ENCODE results near the gene CSGALNACT2. TPM values are rescaled to one million over a fixed set of nuclear protein-coding genes. Genes with fewer than 3 reads are reported as not detected.

The CSGALNACT2 gene
- total RNA-seq, 1 donor, result 31.8 TPM

- Histone ChIP-seq H3K79me2 (ENCODE audit: insufficient read depth, low read length) (peaks cover 9% of the 10 kb centered on the region), H3K4me3 (ENCODE audit: insufficient read depth, low read length) (no peak overlapping the region), H3K9me3 (ENCODE audit: low read depth, low read length) (no peaks in the 10 kb centered on the region), H3K27ac (ENCODE audit: low read depth, low read length) (no peak overlapping the region), H3K4me1 (ENCODE audit: insufficient read depth, low read length) (peaks cover 19% of the 10 kb centered on the region), H3K27me3 (ENCODE audit: insufficient read depth, low read length) (no peaks in the 10 kb centered on the region), H2AFZ (ENCODE audit: low read length) (no peak overlapping the region), H3K4me2 (ENCODE audit: insufficient read depth, low read length) (no peak overlapping the region), H4K20me1 (ENCODE audit: insufficient read depth, low read length) (peaks cover 4% of the 10 kb centered on the region), H3K36me3 (ENCODE audit: insufficient read depth, low read length) (peaks cover 2% of the 10 kb centered on the region)
- TF ChIP-seq, protein P1, sequence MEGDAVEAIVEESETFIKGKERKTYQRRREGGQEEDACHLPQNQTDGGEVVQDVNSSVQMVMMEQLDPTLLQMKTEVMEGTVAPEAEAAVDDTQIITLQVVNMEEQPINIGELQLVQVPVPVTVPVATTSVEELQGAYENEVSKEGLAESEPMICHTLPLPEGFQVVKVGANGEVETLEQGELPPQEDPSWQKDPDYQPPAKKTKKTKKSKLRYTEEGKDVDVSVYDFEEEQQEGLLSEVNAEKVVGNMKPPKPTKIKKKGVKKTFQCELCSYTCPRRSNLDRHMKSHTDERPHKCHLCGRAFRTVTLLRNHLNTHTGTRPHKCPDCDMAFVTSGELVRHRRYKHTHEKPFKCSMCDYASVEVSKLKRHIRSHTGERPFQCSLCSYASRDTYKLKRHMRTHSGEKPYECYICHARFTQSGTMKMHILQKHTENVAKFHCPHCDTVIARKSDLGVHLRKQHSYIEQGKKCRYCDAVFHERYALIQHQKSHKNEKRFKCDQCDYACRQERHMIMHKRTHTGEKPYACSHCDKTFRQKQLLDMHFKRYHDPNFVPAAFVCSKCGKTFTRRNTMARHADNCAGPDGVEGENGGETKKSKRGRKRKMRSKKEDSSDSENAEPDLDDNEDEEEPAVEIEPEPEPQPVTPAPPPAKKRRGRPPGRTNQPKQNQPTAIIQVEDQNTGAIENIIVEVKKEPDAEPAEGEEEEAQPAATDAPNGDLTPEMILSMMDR (IDR thresholded peaks at IDR 0.05; ENCODE audit: extremely low read depth, low read depth, low read length), result no peak
- no peak for DNase-seq (ENCODE audit: insufficient read length, low spot score, missing footprints)
These were observed 6.3 kb upstream of the CSGALNACT2 start for GRCh38 chr10:43131906-43132305.

DNA sequence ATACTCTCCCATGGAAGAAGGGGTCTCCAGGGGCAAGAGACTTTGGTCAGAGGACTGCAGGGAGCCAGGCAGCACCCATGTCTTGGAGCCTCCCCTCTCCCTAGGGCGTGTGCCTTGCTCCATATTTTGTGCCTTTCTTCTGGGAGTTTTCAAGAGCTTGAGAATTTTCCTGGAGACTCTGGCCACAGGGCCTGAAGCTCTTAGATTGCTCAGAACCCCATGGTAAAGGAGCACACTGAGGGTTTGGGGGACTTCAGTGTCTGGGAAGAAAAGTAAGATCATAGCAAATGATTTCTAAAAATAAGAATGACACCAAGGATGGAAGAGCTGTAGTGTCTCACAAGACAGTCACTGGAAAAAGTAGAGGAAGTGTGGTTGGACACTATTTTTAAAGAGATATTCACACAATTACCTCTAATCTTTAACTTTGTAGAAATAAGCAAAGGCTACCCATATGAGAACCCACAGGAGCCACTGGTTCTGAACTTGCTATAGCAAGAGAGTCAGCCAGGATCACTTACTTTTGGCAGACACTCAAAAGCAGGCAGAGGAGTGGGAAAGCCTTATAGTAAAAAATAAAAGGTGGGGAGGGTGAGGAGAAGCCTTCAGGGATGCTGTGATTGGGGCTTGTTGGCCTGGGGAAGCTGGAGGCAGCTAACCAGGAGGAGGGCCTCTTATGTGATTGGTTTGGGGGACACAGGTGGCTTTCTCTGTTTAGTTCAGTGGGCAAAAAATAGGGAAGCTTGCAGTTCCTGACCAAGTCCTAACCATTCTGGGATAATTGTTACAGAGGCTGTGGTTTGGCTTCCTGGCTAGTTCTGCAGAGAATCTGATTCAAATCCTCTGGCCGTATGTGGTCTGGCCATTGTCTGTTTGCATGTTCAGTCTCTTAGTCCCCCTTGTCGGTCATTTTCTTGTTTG, 5.1 kb upstream of the CSGALNACT2 start:
- Histone ChIP-seq H3K4me3 (ENCODE audit: insufficient read depth, low read length) (no peak overlapping the region), H3K36me3 (ENCODE audit: insufficient read depth, low read length) (peaks cover 2% of the 10 kb centered on the region), H3K79me2 (ENCODE audit: insufficient read depth, low read length) (peaks cover 18% of the 10 kb centered on the region), H3K9me3 (ENCODE audit: low read depth, low read length) (no peaks in the 10 kb centered on the region), H3K27ac (ENCODE audit: low read depth, low read length) (no peak overlapping the region), H3K4me2 (ENCODE audit: insufficient read depth, low read length) (no peak overlapping the region), H2AFZ (ENCODE audit: low read length) (no peak overlapping the region), H3K4me1 (ENCODE audit: insufficient read depth, low read length) (peaks cover 24% of the 10 kb centered on the region), H4K20me1 (ENCODE audit: insufficient read depth, low read length) (peaks cover 4% of the 10 kb centered on the region), H3K27me3 (ENCODE audit: insufficient read depth, low read length) (no peaks in the 10 kb centered on the region)
- TF ChIP-seq, protein P1 (IDR thresholded peaks at IDR 0.05; ENCODE audit: extremely low read depth, low read depth, low read length), result no peak
- peak; percentile 17 for DNase-seq (ENCODE audit: insufficient read length, low spot score, missing footprints)

GRCh38 chr10:43134126-43134905, 3.9 kb upstream of the CSGALNACT2 start:
- Histone ChIP-seq H3K4me2 (ENCODE audit: insufficient read depth, low read length) (no peak overlapping the region), H3K27me3 (ENCODE audit: insufficient read depth, low read length) (no peaks in the 10 kb centered on the region), H3K4me3 (ENCODE audit: insufficient read depth, low read length) (no peak overlapping the region), H4K20me1 (ENCODE audit: insufficient read depth, low read length) (peaks cover 9% of the 10 kb centered on the region), H2AFZ (ENCODE audit: low read length) (no peak overlapping the region), H3K36me3 (ENCODE audit: insufficient read depth, low read length) (peaks cover 2% of the 10 kb centered on the region), H3K79me2 (ENCODE audit: insufficient read depth, low read length) (peaks cover 26% of the 10 kb centered on the region), H3K4me1 (ENCODE audit: insufficient read depth, low read length) (peaks cover 17% of the 10 kb centered on the region), H3K9me3 (ENCODE audit: low read depth, low read length) (no peaks in the 10 kb centered on the region), H3K27ac (ENCODE audit: low read depth, low read length) (no peak overlapping the region)
- peak; percentile 19 for DNase-seq (ENCODE audit: insufficient read length, low spot score, missing footprints)
- TF ChIP-seq, protein P1 (IDR thresholded peaks at IDR 0.05; ENCODE audit: extremely low read depth, low read depth, low read length), result no peak

- Histone ChIP-seq H3K27me3 (ENCODE audit: insufficient read depth, low read length) (no peaks in the 10 kb centered on the region), H4K20me1 (ENCODE audit: insufficient read depth, low read length) (peaks cover 12% of the 10 kb centered on the region), H3K4me2 (ENCODE audit: insufficient read depth, low read length) (no peak overlapping the region), H3K9me3 (ENCODE audit: low read depth, low read length) (no peaks in the 10 kb centered on the region), H3K36me3 (ENCODE audit: insufficient read depth, low read length) (peaks cover 2% of the 10 kb centered on the region), H3K4me1 (ENCODE audit: insufficient read depth, low read length) (peaks cover 18% of the 10 kb centered on the region), H3K27ac (ENCODE audit: low read depth, low read length) (no peak overlapping the region), H3K4me3 (ENCODE audit: insufficient read depth, low read length) (no peak overlapping the region), H2AFZ (ENCODE audit: low read length) (no peak overlapping the region), H3K79me2 (ENCODE audit: insufficient read depth, low read length) (peaks cover 34% of the 10 kb centered on the region)
- no peak for DNase-seq (ENCODE audit: insufficient read length, low spot score, missing footprints)
- TF ChIP-seq, protein P1 (IDR thresholded peaks at IDR 0.05; ENCODE audit: extremely low read depth, low read depth, low read length), result no peak
These were observed 3.2 kb upstream of the CSGALNACT2 start for GRCh38 chr10:43135064-43135463.
